Endothelial cell of umbilical vein (primary cell): ENCODE results near the gene MICAL3.

Source experiments
- POLR2A ChIP-seq: IDR thresholded peaks from 2 replicates; pipeline ENCODE4 v1.6.1; 2012; ENCODE audit warnings: low read depth, mild to moderate bottlenecking, control low read depth, low read length
- TF ChIP-seq, protein P1 (sequence below), 2 donors: IDR thresholded peaks; 1 replicate in 1 of 2; 2 replicates in 1 of 2; pipeline ENCODE4 v1.5.1; 2011; ENCODE audit warnings: low read length in 2 of 2, mild to moderate bottlenecking in 2 of 2, moderate library complexity in 2 of 2, control low read depth in 1 of 2, inconsistent platforms in 1 of 2, low read depth in 1 of 2; ENCODE audit not compliant: insufficient read depth in 1 of 2; ENCODE audit errors: extremely low read depth in 1 of 2

DNA sequence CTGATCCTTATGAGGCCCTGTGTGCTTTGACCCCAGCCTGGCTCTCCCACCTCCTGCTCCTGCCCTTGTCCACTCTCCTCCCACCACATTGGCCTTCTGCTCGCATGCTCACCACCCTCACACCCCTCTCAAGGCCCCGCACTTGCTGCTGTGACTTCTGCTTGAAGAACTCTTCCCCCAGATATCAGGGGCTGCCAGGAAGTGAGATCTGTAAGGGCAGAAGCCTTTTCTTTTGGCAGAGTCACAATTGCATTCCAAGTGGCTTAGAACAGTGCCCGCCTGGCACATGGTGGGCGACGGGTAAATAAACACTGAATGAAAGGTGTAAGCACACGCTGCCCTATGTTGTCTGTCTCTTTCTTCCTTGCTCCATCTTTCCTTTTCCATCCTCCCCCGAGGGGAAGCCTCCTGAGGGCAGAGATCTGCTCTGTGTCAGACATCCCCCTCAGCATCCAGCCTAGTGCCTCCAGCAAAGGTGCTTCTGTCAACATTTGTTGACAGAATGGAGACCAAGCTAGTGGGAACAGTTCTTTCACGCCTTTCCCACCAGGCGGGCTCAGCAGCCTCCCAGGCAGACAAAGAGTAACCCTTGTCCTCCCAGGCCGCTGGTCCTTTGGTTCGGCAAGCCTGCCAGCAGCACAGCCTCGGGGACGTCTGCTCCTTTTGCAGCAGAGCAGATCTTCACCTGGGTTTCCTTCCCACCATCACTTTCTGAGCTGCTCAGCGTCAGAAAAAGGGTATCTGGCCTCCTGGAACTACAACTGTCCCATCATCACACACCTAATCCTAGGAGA is 43.4 kb upstream of the MICAL3 start:
- no peak for TF ChIP-seq POLR2A
- TF ChIP-seq, protein P1, sequence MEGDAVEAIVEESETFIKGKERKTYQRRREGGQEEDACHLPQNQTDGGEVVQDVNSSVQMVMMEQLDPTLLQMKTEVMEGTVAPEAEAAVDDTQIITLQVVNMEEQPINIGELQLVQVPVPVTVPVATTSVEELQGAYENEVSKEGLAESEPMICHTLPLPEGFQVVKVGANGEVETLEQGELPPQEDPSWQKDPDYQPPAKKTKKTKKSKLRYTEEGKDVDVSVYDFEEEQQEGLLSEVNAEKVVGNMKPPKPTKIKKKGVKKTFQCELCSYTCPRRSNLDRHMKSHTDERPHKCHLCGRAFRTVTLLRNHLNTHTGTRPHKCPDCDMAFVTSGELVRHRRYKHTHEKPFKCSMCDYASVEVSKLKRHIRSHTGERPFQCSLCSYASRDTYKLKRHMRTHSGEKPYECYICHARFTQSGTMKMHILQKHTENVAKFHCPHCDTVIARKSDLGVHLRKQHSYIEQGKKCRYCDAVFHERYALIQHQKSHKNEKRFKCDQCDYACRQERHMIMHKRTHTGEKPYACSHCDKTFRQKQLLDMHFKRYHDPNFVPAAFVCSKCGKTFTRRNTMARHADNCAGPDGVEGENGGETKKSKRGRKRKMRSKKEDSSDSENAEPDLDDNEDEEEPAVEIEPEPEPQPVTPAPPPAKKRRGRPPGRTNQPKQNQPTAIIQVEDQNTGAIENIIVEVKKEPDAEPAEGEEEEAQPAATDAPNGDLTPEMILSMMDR (IDR thresholded peaks at IDR 0.05; ENCODE audit: extremely low read depth in 1 of 2, insufficient read depth in 1 of 2, low read depth in 1 of 2, low read length in 2 of 2): no peak
